ENCODE data around the gene SHPK. TPM values are rescaled to one million over a fixed set of nuclear protein-coding genes. Genes with fewer than 3 reads are reported as not detected.

SHPK gene
- total RNA-seq, 2 donors from 2014 or later, result 35.2 to 46.4 TPM

DNA sequence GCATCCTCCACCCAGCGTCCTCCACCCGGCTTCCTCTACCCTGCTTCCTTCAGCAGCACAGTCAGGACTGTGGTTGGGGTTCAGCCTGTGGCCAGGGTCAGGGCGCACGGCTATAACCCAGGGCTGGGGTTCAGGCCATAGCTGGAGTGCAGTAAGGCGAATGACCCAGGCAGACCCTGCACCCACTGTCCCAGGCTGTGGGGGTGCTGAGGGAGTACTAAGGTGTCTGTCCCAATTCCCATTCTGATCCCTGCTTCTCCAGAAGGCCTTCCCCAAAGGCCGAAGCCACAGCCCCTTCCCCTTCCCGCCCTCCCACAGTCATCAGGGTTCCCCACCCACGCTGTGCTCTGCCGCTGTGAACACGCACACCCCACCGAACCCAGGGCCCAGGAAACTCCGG is 45.0 kb upstream of the SHPK start:
- H3K27me3 Mint-ChIP-seq (ENCODE audit: insufficient read depth), result peaks cover 13% of the 10 kb centered on the region
- H3K4me3 ChIP-seq (ENCODE audit: low read length), result no peak overlapping the region
- no peaks in the 10 kb centered on the region for H3K9me3 Mint-ChIP-seq
- peaks cover 13% of the 10 kb centered on the region for H3K4me1 Mint-ChIP-seq
- no peaks in the 10 kb centered on the region for H3K36me3 ChIP-seq (ENCODE audit: control insufficient read depth, insufficient read depth, low read length)
- H3K27ac ChIP-seq (ENCODE audit: low read depth, low read length), result no peak overlapping the region
- DNase-seq, result no peak
- no peak overlapping the region for H3K27ac Mint-ChIP-seq
- H3K9me3 ChIP-seq (ENCODE audit: control insufficient read depth, low read length), result no peaks in the 10 kb centered on the region
- TF ChIP-seq, protein P1, sequence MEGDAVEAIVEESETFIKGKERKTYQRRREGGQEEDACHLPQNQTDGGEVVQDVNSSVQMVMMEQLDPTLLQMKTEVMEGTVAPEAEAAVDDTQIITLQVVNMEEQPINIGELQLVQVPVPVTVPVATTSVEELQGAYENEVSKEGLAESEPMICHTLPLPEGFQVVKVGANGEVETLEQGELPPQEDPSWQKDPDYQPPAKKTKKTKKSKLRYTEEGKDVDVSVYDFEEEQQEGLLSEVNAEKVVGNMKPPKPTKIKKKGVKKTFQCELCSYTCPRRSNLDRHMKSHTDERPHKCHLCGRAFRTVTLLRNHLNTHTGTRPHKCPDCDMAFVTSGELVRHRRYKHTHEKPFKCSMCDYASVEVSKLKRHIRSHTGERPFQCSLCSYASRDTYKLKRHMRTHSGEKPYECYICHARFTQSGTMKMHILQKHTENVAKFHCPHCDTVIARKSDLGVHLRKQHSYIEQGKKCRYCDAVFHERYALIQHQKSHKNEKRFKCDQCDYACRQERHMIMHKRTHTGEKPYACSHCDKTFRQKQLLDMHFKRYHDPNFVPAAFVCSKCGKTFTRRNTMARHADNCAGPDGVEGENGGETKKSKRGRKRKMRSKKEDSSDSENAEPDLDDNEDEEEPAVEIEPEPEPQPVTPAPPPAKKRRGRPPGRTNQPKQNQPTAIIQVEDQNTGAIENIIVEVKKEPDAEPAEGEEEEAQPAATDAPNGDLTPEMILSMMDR (conservative IDR thresholded peaks at IDR 0.05), result no peak
- H3K36me3 Mint-ChIP-seq (ENCODE audit: low read depth), result no peaks in the 10 kb centered on the region
- H3K27me3 ChIP-seq (ENCODE audit: control insufficient read depth, insufficient read depth, low read length, poor library complexity, severe bottlenecking), result no peaks in the 10 kb centered on the region
- 90 to 93% methylated on average over 2 to 12 of the region's 12 CpGs for WGBS, 2 experiments (ENCODE audit: insufficient coverage in 1 of 2, insufficient read length in 1 of 2)
- H3K4me1 ChIP-seq (ENCODE audit: control insufficient read depth, insufficient read depth, low read length), result peaks cover 7% of the 10 kb centered on the region
- H3K4me3 Mint-ChIP-seq, result no peak overlapping the region
- no peak overlapping the region for H3K9ac ChIP-seq (ENCODE audit: extremely low read depth, low read length, poor library complexity, severe bottlenecking)

DNA sequence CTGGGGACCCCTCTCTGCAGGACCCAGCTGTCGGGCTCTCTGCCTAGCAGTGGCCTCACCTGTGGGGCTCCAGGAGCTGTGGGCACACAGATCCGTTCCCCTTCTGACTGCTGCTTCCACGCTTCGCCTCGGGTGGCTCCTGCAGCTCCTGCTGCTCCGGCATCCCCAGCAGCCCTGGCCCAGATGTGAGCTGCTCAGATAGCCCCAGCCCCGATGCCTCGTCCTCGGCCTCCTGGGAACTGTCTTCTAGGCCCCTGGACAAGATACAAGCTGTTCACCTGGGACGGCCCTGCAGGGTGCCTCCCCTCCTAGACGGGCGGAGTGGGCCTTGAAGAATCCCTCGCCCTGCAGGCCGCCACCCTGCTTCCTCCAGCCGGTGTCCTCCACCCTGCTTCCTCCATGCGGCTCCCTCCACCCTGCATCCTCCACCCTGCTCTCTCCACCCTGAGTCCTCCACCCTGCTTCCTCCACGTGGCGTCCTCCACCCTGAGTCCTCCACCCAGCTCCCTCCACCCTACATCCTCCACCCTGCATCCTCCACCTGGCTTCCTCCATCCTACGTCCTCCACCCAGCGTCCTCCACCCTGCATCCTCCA is 43.6 kb upstream of the SHPK start:
- Histone ChIP-seq H3K27me3 (ENCODE audit: control insufficient read depth, insufficient read depth, low read length, poor library complexity, severe bottlenecking) (no peaks in the 10 kb centered on the region), H3K4me3 (ENCODE audit: low read length) (no peak overlapping the region), H3K4me1 (ENCODE audit: control insufficient read depth, insufficient read depth, low read length) (peaks cover 9% of the 10 kb centered on the region), H3K36me3 (ENCODE audit: control insufficient read depth, insufficient read depth, low read length) (no peaks in the 10 kb centered on the region), H3K9me3 (ENCODE audit: control insufficient read depth, low read length) (no peaks in the 10 kb centered on the region), H3K27ac (ENCODE audit: low read depth, low read length) (no peak overlapping the region), H3K9ac (ENCODE audit: extremely low read depth, low read length, poor library complexity, severe bottlenecking) (no peak overlapping the region)
- peaks cover 18% of the 10 kb centered on the region for H3K4me1 Mint-ChIP-seq
- H3K27me3 Mint-ChIP-seq (ENCODE audit: insufficient read depth), result peaks cover 13% of the 10 kb centered on the region
- 86 to 87% methylated on average over 10 to 20 of the region's 20 CpGs for WGBS, 2 experiments (ENCODE audit: insufficient coverage in 1 of 2, insufficient read length in 1 of 2)
- TF ChIP-seq, protein P1 (conservative IDR thresholded peaks at IDR 0.05), result no peak
- no peak for DNase-seq
- H3K36me3 Mint-ChIP-seq (ENCODE audit: low read depth), result no peaks in the 10 kb centered on the region
- no peak overlapping the region for H3K4me3 Mint-ChIP-seq
- no peak overlapping the region for H3K27ac Mint-ChIP-seq
- H3K9me3 Mint-ChIP-seq, result no peaks in the 10 kb centered on the region

DNA sequence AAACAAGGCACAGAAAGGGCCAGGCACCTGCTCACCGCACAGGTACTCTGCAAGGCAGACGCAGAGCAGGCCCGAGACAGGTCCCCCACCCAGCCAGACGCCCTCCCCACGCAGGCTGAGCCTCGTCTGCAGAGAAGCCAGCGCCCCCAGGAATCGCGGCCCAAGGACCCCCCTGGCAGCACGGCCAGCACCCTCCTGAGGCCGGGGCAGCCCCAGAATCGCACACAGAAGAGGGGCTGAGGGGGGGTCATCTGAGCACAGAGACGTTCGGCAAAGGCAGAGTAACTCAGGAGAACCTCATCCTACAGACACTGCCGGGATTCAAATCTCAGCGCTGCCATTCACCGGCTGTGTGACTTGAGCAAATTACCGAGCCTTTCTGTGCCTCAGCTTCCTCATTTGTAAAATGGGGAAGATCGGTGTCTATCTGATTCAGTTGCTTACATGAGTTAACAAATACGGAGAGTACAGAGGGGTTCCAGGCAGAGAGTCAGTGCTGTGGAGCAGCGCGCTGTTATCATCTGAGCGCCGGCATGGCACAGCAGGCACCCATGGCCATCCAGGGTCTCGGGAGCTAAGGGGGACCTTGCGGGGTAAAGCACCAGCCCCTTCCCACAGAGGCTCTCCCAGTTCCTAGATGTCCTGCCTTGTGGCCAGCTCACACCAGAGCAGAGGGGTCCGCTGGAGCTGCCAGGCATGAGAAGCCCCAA is 42.9 kb upstream of the SHPK start:
- 92 to 94% methylated on average over 24 to 27 of the region's 27 CpGs for WGBS, 2 experiments (ENCODE audit: insufficient coverage in 1 of 2, insufficient read length in 1 of 2)
- H3K4me1 Mint-ChIP-seq, result peaks cover 22% of the 10 kb centered on the region
- Histone ChIP-seq H3K27me3 (ENCODE audit: control insufficient read depth, insufficient read depth, low read length, poor library complexity, severe bottlenecking) (no peaks in the 10 kb centered on the region), H3K9ac (ENCODE audit: extremely low read depth, low read length, poor library complexity, severe bottlenecking) (no peak overlapping the region), H3K4me3 (ENCODE audit: low read length) (no peak overlapping the region), H3K4me1 (ENCODE audit: control insufficient read depth, insufficient read depth, low read length) (peaks cover 10% of the 10 kb centered on the region), H3K36me3 (ENCODE audit: control insufficient read depth, insufficient read depth, low read length) (no peaks in the 10 kb centered on the region), H3K9me3 (ENCODE audit: control insufficient read depth, low read length) (no peaks in the 10 kb centered on the region), H3K27ac (ENCODE audit: low read depth, low read length) (no peak overlapping the region)
- TF ChIP-seq, protein P1 (conservative IDR thresholded peaks at IDR 0.05), result no peak
- H3K27ac Mint-ChIP-seq, result no peak overlapping the region
- H3K36me3 Mint-ChIP-seq (ENCODE audit: low read depth), result no peaks in the 10 kb centered on the region
- H3K4me3 Mint-ChIP-seq, result no peak overlapping the region
- H3K27me3 Mint-ChIP-seq (ENCODE audit: insufficient read depth), result peaks cover 13% of the 10 kb centered on the region
- no peak for DNase-seq
- H3K9me3 Mint-ChIP-seq, result no peaks in the 10 kb centered on the region
